HG03565 (cell line): Measurements from ENCODE around the gene IRF5.
"Not testable (repeated sequence)": the region's sequence is repeated elsewhere in the genome, so short reads cannot be mapped to it uniquely, and the experiment has no call there.

Experiments
- ATAC-seq: cut with Tn5 transposase; IDR thresholded peaks from one replicate; pipeline ENCODE4 v1.9.1; 2021; ENCODE audit warnings: mild to moderate bottlenecking, moderate library complexity; ENCODE audit not compliant: unreplicated experiment

IRF5 gene

GRCh38 chr7:128937271-128937646 is 468 bp upstream of the IRF5 start:
- no peak for ATAC-seq

GRCh38 chr7:128938544-128939074 is 882 bp downstream of the IRF5 start:
- ATAC-seq = no peak

GRCh38 chr7:128939075-128939860 is 1.5 kb downstream of the IRF5 start:
- ATAC-seq = no peak

- ATAC-seq = peak; percentile 14
These were observed 2.2 kb downstream of the IRF5 start for GRCh38 chr7:128939861-128940410.

GRCh38 chr7:128940494-128941322 is 3.0 kb downstream of the IRF5 start:
- peak; percentile 38 for ATAC-seq

- ATAC-seq = no peak
These were observed 3.7 kb downstream of the IRF5 start for GRCh38 chr7:128941323-128941890.

GRCh38 chr7:128941946-128942526 is 4.3 kb downstream of the IRF5 start:
- ATAC-seq = no peak

GRCh38 chr7:128943251-128943650 is 5.5 kb downstream of the IRF5 start:
- ATAC-seq = not testable (repeated sequence)

GRCh38 chr7:128944487-128945236 is 6.9 kb downstream of the IRF5 start:
- no peak for ATAC-seq

- ATAC-seq = no peak
These were observed 8.1 kb downstream of the IRF5 start for GRCh38 chr7:128945668-128946366.

GRCh38 chr7:128946936-128947830 is 9.5 kb downstream of the IRF5 start:
- ATAC-seq = no peak

- ATAC-seq = no peak
These were observed 10.1 kb downstream of the IRF5 start for GRCh38 chr7:128947854-128948253.

GRCh38 chr7:128948312-128948973 is 10.7 kb downstream of the IRF5 start:
- ATAC-seq = no peak

GRCh38 chr7:128948976-128949760 is 11.4 kb downstream of the IRF5 start:
- no peak for ATAC-seq

GRCh38 chr7:128951296-128951695 is 13.6 kb downstream of the IRF5 start:
- ATAC-seq = no peak

GRCh38 chr7:128954150-128954549 is 16.4 kb downstream of the IRF5 start:
- ATAC-seq = no peak
